Keratinocyte (primary cell): ENCODE data around the gene NETO2.

ENCODE experiments used
- CTCF ChIP-seq, 3 experiments: IDR thresholded peaks in 1 of 3; conservative IDR thresholded peaks in 1 of 3; optimal IDR thresholded peaks in 1 of 3; 2 replicates in 2 of 3; 3 replicates in 1 of 3; pipeline versions ENCODE3 to v1.5.1; 2011; ENCODE audit warnings: low read length in 3 of 3, mild to moderate bottlenecking in 3 of 3, moderate library complexity in 2 of 3, control low read depth in 1 of 3, inconsistent platforms in 1 of 3; ENCODE audit not compliant: insufficient read depth in 2 of 3; ENCODE audit errors: extremely low read depth in 1 of 3
- EZH2 ChIP-seq: IDR thresholded peaks from one replicate; pipeline ENCODE4 v1.6.1; 2012; ENCODE audit warnings: inconsistent platforms, mild to moderate bottlenecking, low read length, moderate library complexity

GRCh38 chr16:47063011-47063724, 80.6 kb downstream of the NETO2 start:
- TF ChIP-seq EZH2: no peak
- TF ChIP-seq CTCF (optimal IDR thresholded peaks at IDR 0.05 in 1 of 3, IDR thresholded peaks at IDR 0.05 in 1 of 3, conservative IDR thresholded peaks at IDR 0.05 in 1 of 3; ENCODE audit: extremely low read depth in 1 of 3, insufficient read depth in 2 of 3, low read length in 3 of 3): no peak
